Measurements from ENCODE around the gene ARHGEF28.

DNA sequence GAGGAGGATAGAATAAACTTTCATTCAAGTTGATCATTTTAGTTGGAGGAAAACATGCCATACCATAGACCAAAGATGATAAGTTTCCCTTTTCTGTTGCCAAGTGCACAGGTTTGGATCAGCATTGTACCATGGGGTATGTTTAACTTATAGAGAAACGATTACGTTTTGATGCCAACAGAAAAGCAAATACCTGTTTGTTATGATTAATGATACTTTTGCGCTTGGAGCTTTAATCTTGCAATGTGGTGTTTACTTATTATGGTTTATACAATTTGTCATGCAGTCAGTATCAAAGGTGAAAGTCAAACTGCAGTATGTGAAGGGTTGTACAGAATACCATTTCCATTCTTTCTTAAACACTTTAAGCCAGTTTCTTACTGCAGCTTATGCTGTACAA, 13.2 kb upstream of the ARHGEF28 start:
- TF ChIP-seq, protein P1, sequence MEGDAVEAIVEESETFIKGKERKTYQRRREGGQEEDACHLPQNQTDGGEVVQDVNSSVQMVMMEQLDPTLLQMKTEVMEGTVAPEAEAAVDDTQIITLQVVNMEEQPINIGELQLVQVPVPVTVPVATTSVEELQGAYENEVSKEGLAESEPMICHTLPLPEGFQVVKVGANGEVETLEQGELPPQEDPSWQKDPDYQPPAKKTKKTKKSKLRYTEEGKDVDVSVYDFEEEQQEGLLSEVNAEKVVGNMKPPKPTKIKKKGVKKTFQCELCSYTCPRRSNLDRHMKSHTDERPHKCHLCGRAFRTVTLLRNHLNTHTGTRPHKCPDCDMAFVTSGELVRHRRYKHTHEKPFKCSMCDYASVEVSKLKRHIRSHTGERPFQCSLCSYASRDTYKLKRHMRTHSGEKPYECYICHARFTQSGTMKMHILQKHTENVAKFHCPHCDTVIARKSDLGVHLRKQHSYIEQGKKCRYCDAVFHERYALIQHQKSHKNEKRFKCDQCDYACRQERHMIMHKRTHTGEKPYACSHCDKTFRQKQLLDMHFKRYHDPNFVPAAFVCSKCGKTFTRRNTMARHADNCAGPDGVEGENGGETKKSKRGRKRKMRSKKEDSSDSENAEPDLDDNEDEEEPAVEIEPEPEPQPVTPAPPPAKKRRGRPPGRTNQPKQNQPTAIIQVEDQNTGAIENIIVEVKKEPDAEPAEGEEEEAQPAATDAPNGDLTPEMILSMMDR (IDR thresholded peaks at IDR 0.05): no peak
- TF ChIP-seq POLR2AphosphoS5 (IDR thresholded peaks at IDR 0.05) (no peak), POLR2A (IDR thresholded peaks at IDR 0.05; ENCODE audit: low read depth) (no peak), EP300 (IDR thresholded peaks at IDR 0.05) (no peak)
